ENCODE results near the gene SIPA1L3. TPM values are rescaled to one million over a fixed set of nuclear protein-coding genes. Genes with fewer than 3 reads are reported as not detected.
A peak's percentile ranks its signal among the peaks of the same experiment; 100 is the strongest.

SIPA1L3 gene
- total and polyA plus RNA-seq, 2 experiments from 2014 or later: 9.3 to 30.3 TPM

GRCh38 chr19:37955986-37956385, 49.0 kb downstream of the SIPA1L3 start:
- Histone ChIP-seq H3K9me3 (ENCODE audit: low read depth) (no peaks in the 10 kb centered on the region), H3K4me3 (no peak overlapping the region), H3K4me1 (ENCODE audit: low read depth) (no peaks in the 10 kb centered on the region), H3K36me3 (no peaks in the 10 kb centered on the region), H3K27ac (no peak overlapping the region), H3K27me3 (no peaks in the 10 kb centered on the region)
- DNase-seq (ENCODE audit: low read depth in 1 of 2, low spot score in 1 of 2): no peak
- TF ChIP-seq, protein P1, sequence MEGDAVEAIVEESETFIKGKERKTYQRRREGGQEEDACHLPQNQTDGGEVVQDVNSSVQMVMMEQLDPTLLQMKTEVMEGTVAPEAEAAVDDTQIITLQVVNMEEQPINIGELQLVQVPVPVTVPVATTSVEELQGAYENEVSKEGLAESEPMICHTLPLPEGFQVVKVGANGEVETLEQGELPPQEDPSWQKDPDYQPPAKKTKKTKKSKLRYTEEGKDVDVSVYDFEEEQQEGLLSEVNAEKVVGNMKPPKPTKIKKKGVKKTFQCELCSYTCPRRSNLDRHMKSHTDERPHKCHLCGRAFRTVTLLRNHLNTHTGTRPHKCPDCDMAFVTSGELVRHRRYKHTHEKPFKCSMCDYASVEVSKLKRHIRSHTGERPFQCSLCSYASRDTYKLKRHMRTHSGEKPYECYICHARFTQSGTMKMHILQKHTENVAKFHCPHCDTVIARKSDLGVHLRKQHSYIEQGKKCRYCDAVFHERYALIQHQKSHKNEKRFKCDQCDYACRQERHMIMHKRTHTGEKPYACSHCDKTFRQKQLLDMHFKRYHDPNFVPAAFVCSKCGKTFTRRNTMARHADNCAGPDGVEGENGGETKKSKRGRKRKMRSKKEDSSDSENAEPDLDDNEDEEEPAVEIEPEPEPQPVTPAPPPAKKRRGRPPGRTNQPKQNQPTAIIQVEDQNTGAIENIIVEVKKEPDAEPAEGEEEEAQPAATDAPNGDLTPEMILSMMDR (IDR thresholded peaks at IDR 0.05; ENCODE audit: low read depth, low read length): no peak

DNA sequence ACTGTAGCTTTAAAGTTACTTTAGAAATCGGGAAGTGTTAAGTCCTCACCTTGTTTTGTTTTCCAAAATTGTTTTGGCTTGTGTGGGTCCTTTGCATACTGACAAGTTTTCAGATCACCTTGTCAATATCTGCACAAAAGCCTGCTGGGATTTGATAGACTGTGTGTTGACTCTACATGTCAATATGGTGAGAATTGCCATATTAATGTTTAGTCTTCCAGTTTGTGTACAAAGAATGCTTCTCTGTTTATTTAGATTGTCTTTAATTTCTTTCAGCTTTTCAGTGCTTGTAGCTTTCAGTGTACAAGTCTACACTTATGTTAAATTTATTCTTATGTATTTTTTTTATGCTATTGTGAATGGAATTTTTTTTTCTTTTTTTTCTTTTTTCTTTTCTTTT, 50.2 kb downstream of the SIPA1L3 start:
- TF ChIP-seq, protein P1 (IDR thresholded peaks at IDR 0.05; ENCODE audit: low read depth, low read length): no peak
- H3K4me3 ChIP-seq: no peak overlapping the region
- H3K36me3 ChIP-seq: no peaks in the 10 kb centered on the region
- no peaks in the 10 kb centered on the region for H3K4me1 ChIP-seq (ENCODE audit: low read depth)
- no peak overlapping the region for H3K27ac ChIP-seq
- H3K27me3 ChIP-seq: no peaks in the 10 kb centered on the region
- no peak for DNase-seq (ENCODE audit: low read depth in 1 of 2, low spot score in 1 of 2)
- H3K9me3 ChIP-seq (ENCODE audit: low read depth): no peaks in the 10 kb centered on the region

GRCh38 chr19:37959665-37960114, 52.7 kb downstream of the SIPA1L3 start:
- DNase-seq (ENCODE audit: low read depth in 1 of 2, low spot score in 1 of 2): no peak
- TF ChIP-seq, protein P1 (IDR thresholded peaks at IDR 0.05; ENCODE audit: low read depth, low read length): no peak
- no peak overlapping the region for H3K27ac ChIP-seq
- H3K4me3 ChIP-seq: no peak overlapping the region
- no peaks in the 10 kb centered on the region for H3K4me1 ChIP-seq (ENCODE audit: low read depth)
- no peaks in the 10 kb centered on the region for H3K36me3 ChIP-seq
- H3K9me3 ChIP-seq (ENCODE audit: low read depth): no peaks in the 10 kb centered on the region
- no peaks in the 10 kb centered on the region for H3K27me3 ChIP-seq

DNA sequence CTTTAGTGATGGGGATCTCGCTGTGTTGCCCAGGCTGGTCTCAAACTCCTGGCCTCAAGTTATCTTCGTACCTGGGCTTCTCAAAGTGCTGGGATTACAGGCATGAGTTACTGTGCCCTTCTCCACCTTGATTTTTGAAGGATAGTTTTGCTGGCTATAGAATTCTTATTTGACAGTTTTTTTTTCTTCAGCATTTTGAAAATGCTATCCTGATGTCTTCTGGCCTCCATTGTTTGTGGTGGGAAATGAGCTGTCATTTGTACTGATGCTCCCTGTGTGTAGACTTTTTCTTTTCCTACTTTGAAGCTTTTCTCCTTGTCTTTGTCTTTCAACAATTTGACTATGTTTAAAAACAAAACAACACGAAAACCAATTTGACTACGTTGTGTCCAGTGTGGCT, 54.2 kb downstream of the SIPA1L3 start:
- DNase-seq (ENCODE audit: low read depth in 1 of 2, low spot score in 1 of 2): no peak
- TF ChIP-seq, protein P1 (IDR thresholded peaks at IDR 0.05; ENCODE audit: low read depth, low read length): no peak
- no peaks in the 10 kb centered on the region for H3K9me3 ChIP-seq (ENCODE audit: low read depth)
- H3K27ac ChIP-seq: no peak overlapping the region
- H3K4me1 ChIP-seq (ENCODE audit: low read depth): no peaks in the 10 kb centered on the region
- no peaks in the 10 kb centered on the region for H3K27me3 ChIP-seq
- no peak overlapping the region for H3K4me3 ChIP-seq
- no peaks in the 10 kb centered on the region for H3K36me3 ChIP-seq

- no peaks in the 10 kb centered on the region for H3K9me3 ChIP-seq (ENCODE audit: low read depth)
- H3K4me3 ChIP-seq: no peak overlapping the region
- H3K27me3 ChIP-seq: no peaks in the 10 kb centered on the region
- H3K4me1 ChIP-seq (ENCODE audit: low read depth): no peaks in the 10 kb centered on the region
- no peak overlapping the region for H3K27ac ChIP-seq
- TF ChIP-seq, protein P1 (IDR thresholded peaks at IDR 0.05; ENCODE audit: low read depth, low read length): no peak
- peak in 1 of 2 donors; percentile 60 for DNase-seq (ENCODE audit: low read depth in 1 of 2, low spot score in 1 of 2)
- H3K36me3 ChIP-seq: no peaks in the 10 kb centered on the region
Observed at GRCh38 chr19:37963190-37963936, 56.4 kb downstream of the SIPA1L3 start.
